Right lung (tissue), 10 donors: ENCODE measurements around the gene LDB2. TPM values are rescaled to one million over a fixed set of nuclear protein-coding genes. Genes with fewer than 3 reads are reported as not detected.
"Not testable (repeated sequence)": the region's sequence is repeated elsewhere in the genome, so short reads cannot be mapped to it uniquely, and the experiment has no call there.

ENCODE experiments used
- DNase-seq, 2 donors: peaks; one replicate each; pipeline ENCODE4 v3.0.0-alpha.2; 2013
- long read RNA-seq, 8 donors: transcript quantifications; one replicate each; lab custom pipeline, GENCODE V29; 2026
- polyA plus RNA-seq, 5 donors: library from polyadenylated mRNA; unstranded; fragments of 120-200 nt; gene quantifications; one replicate each; pipeline versions ENCODE4 v1.2.1 to v1.2.3, GENCODE V29; 2013; ENCODE audit warnings: inconsistent platforms in 1 of 5, low replicate concordance in 1 of 5; ENCODE audit not compliant: insufficient read length in 5 of 5, insufficient read depth in 1 of 5

Gene LDB2
- polyA plus RNA-seq: 100 to 1,000 TPM in 1 of 5 donors, 10 to 100 TPM in 4; 72.5 to 102 (median 87.9) TPM
- long read RNA-seq, donor 1, transcript LDB2-201 (8 exons, 2,548 nt): major isoform, 5 of 29 reads
- long read RNA-seq, donor 1, partial matches to known transcripts: 16 of 29 reads
- long read RNA-seq, donor 1, other reads (novel, unspliced or antisense): 0 of 29 reads
- long read RNA-seq, donor 2, partial matches to known transcripts: 0 of 6 reads
- long read RNA-seq, donor 2, other reads (novel, unspliced or antisense): 0 of 6 reads
- long read RNA-seq, donor 3, partial matches to known transcripts: 0 of 4 reads
- long read RNA-seq, donor 3, other reads (novel, unspliced or antisense): 0 of 4 reads
- long read RNA-seq, donor 4, partial matches to known transcripts: 8 of 13 reads
- long read RNA-seq, donor 4, other reads (novel, unspliced or antisense): 0 of 13 reads
- long read RNA-seq, donor 5, partial matches to known transcripts: 8 of 12 reads
- long read RNA-seq, donor 5, other reads (novel, unspliced or antisense): 0 of 12 reads
- long read RNA-seq, donor 6, transcript LDB2-201 (8 exons, 2,548 nt): major isoform, 6 of 13 reads
- long read RNA-seq, donor 6, partial matches to known transcripts: 0 of 13 reads
- long read RNA-seq, donor 6, other reads (novel, unspliced or antisense): 0 of 13 reads
- long read RNA-seq, donor 7, partial matches to known transcripts: 0 of 4 reads
- long read RNA-seq, donor 7, other reads (novel, unspliced or antisense): 0 of 4 reads
- long read RNA-seq, donor 8, partial matches to known transcripts: 0 of 3 reads
- long read RNA-seq, donor 8, other reads (novel, unspliced or antisense): 0 of 3 reads

GRCh38 chr4:16897991-16898827 lies at the start of gene LDB2:
LDB2 (minus strand) TSS chr4:16898645.
- DNase-seq: peak; percentile 84 to 87

- DNase-seq: no peak
Observed at GRCh38 chr4:16942491-16942890, 44.0 kb upstream of the LDB2 start.

GRCh38 chr4:16939178-16939577 lies 40.7 kb upstream of the LDB2 start:
- no peak for DNase-seq

GRCh38 chr4:16938512-16939040 lies 40.1 kb upstream of the LDB2 start:
- no peak for DNase-seq

GRCh38 chr4:16931339-16932305 lies 33.2 kb upstream of the LDB2 start:
- DNase-seq: no peak

- DNase-seq: no peak
Observed at GRCh38 chr4:16926214-16926613, 27.8 kb upstream of the LDB2 start.

GRCh38 chr4:16918716-16919115 lies 20.3 kb upstream of the LDB2 start:
- DNase-seq: not testable (repeated sequence)

GRCh38 chr4:16916719-16917337 lies 18.4 kb upstream of the LDB2 start:
- no peak for DNase-seq

GRCh38 chr4:16916031-16916430 lies 17.6 kb upstream of the LDB2 start:
- DNase-seq: no peak

GRCh38 chr4:16914208-16914607 lies 15.8 kb upstream of the LDB2 start:
- DNase-seq: no peak

GRCh38 chr4:16912896-16913295 lies 14.5 kb upstream of the LDB2 start:
- DNase-seq: no peak

GRCh38 chr4:16909281-16909680 lies 10.8 kb upstream of the LDB2 start:
- no peak for DNase-seq

- no peak for DNase-seq
Observed at GRCh38 chr4:16908377-16909021, 10.1 kb upstream of the LDB2 start.

- DNase-seq: no peak
Observed at GRCh38 chr4:16900325-16900724, 1.9 kb upstream of the LDB2 start.

- DNase-seq: peak; percentile 55 to 61
Observed at GRCh38 chr4:16896881-16897750, 1.3 kb downstream of the LDB2 start.

GRCh38 chr4:16894406-16894805 lies 4.0 kb downstream of the LDB2 start:
- DNase-seq: no peak

GRCh38 chr4:16893141-16893651 lies 5.2 kb downstream of the LDB2 start:
- no peak for DNase-seq

GRCh38 chr4:16890651-16891050 lies 7.8 kb downstream of the LDB2 start:
- DNase-seq: no peak
